ENCODE results near the gene COASY. TPM values are rescaled to one million over a fixed set of nuclear protein-coding genes. Genes with fewer than 3 reads are reported as not detected.

Gene COASY
- total and polyA plus RNA-seq, 2 of the 4 experiments (the other 2 are of a cell fraction) = 10.6 to 44.0 TPM

DNA sequence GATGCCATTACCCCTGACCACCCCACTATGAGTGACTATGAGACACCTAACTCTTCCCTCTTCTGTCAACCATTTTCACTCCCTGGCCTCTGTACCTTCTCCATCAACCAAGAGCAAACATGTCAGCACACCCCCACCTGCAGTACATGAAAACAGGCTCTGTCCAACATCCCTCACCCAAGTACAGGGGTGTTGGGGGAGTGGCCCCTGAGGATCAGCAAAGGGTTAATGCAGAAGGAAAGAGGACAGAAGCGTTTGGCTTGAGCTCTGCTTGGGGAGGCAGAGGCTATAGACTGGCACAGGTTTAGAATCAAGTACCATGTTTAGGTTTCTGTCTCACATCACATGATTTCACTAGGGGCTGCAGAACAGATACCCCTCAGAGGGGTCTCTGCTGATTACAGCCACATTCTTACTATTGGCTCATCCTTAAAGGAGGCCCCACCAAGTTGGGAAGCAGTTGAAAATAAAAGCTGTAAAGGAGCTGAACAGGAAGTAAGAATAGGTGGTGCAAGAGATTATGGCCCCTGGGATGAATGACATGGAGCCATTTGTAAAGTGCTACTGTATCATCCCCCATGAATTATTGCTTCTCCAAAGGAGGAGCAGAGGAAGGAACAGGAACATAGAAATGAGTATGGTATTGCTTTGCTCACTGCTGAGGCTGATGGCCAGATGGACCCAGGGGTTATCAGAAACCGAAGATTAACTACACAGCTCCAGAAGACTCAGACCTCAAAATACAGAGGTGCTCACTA, 18.0 kb downstream of the COASY start:
- H4K5ac ChIP-seq (ENCODE audit: low read depth, low read length) = no peak overlapping the region
- H2BK15ac ChIP-seq (ENCODE audit: low read depth, low read length) = no peak overlapping the region
- H3K9me3 ChIP-seq (ENCODE audit: control insufficient read depth, insufficient read depth, low read length) = no peaks in the 10 kb centered on the region
- H2BK120ac ChIP-seq (ENCODE audit: low read depth, low read length) = no peak overlapping the region
- no peak overlapping the region for H4K8ac ChIP-seq (ENCODE audit: low read depth in 2 of 2, low read length in 2 of 2)
- CTCF ChIA-PET = interaction anchor here (0.5 kb wide), 1 partner anchor 408 kb away, joined by 3 read pairs; no protein-coding TSS in a partner anchor
- TSS peak; percentile 46 for BruUV-seq (replicated peaks)
- H2BK20ac ChIP-seq (ENCODE audit: low read depth, low read length) = no peak overlapping the region
- no peak overlapping the region for H3K4me3 ChIP-seq (ENCODE audit: insufficient read depth, low read depth, low read length)
- dilution Hi-C loops (cut with HindIII; ENCODE audit: low sequenced_read_pairs, unreplicated experiment) = no loop called here
- no peak overlapping the region for H3K9ac ChIP-seq (ENCODE audit: low read depth, low read length)
- peaks cover 4% of the 10 kb centered on the region; the same call in 1 of the 2 replicates for H4K20me1 ChIP-seq (ENCODE audit: insufficient read depth, low read length)
- no peak overlapping the region for H3K4me2 ChIP-seq (ENCODE audit: low read depth, low read length)
- intact Hi-C loops (cut with micrococcal nuclease) = loop anchor here (5.0 kb wide), 1 partner anchor 182 kb away; the partner anchor contains the start of gene RAMP2
- no peak overlapping the region for H3K23ac ChIP-seq (ENCODE audit: low read depth, low read length)
- peak overlapping the region; percentile 25 for H2AK9ac ChIP-seq (replicated peaks; ENCODE audit: low read depth, low read length, poor library complexity)
- no peak overlapping the region for H2AK5ac ChIP-seq (ENCODE audit: low read depth, low read length)
- peaks cover 17 to 47% of the 10 kb centered on the region in 2 experiments; a peak in 3 of 4 replicates for H3K79me1 ChIP-seq (ENCODE audit: low read depth in 1 of 2, low read length in 2 of 2)
- no peak overlapping the region for H3K56ac ChIP-seq (ENCODE audit: extremely low read depth, insufficient read depth, low read length)
- no CpG with 5 or more reads among the region's 2 CpGs for WGBS, 2 experiments (ENCODE audit: extremely low coverage in 2 of 2, insufficient read length in 1 of 2)
- H3K4ac ChIP-seq (ENCODE audit: low read depth, low read length) = no peak overlapping the region
- no peak overlapping the region for H2AFZ ChIP-seq (replicated peaks; ENCODE audit: low read length, poor library complexity)
- no peak overlapping the region for H3K27ac ChIP-seq (ENCODE audit: insufficient read depth, low read length)
- POLR2A ChIA-PET (ENCODE audit: unreplicated experiment) = no interaction called here
- H3K27me3 ChIP-seq (ENCODE audit: control insufficient read depth, insufficient read depth, low read length) = no peaks in the 10 kb centered on the region
- peaks cover 44% of the 10 kb centered on the region for H3K36me3 ChIP-seq (ENCODE audit: control insufficient read depth, insufficient read depth, low read length)
- H3K18ac ChIP-seq (ENCODE audit: low read depth, low read length) = no peak overlapping the region
- H3K14ac ChIP-seq (replicated peaks; ENCODE audit: low read depth, low read length) = no peak overlapping the region
- in situ Hi-C loops (cut with MboI; ENCODE audit: low sequenced_read_pairs) = loop anchor here (5.0 kb wide), 1 partner anchor 102 kb away; the partner anchor contains the start of genes CCR10 and CNTNAP1
- no peaks in the 10 kb centered on the region for H3K9me1 ChIP-seq (ENCODE audit: insufficient read depth, low read length)
- DNase-seq = no peak
- ATAC-seq (ENCODE audit: low read depth) = no peak
- no peak overlapping the region for H2BK5ac ChIP-seq (ENCODE audit: low read depth, low read length, poor library complexity, severe bottlenecking)
- no peak overlapping the region for H4K91ac ChIP-seq (ENCODE audit: insufficient read depth, low read depth, low read length)
- peaks cover 5% of the 10 kb centered on the region for H3K4me1 ChIP-seq (ENCODE audit: control insufficient read depth, insufficient read depth, low read length)
- TF ChIP-seq SMC3 (IDR thresholded peaks at IDR 0.05; ENCODE audit: low read depth, low read length) (no peak), MAZ (IDR thresholded peaks at IDR 0.05; ENCODE audit: borderline replicate concordance, low read depth, low read length) (no peak), RFX5 (IDR thresholded peaks at IDR 0.05; ENCODE audit: low read depth, low read length) (no peak), MXI1 (IDR thresholded peaks at IDR 0.05; ENCODE audit: borderline replicate concordance, low read depth, low read length) (no peak), RCOR1 (IDR thresholded peaks at IDR 0.05; ENCODE audit: insufficient replicate concordance, low read length) (no peak), CEBPB (IDR thresholded peaks at IDR 0.05; ENCODE audit: low read depth, low read length) (no peak), MAFK (IDR thresholded peaks at IDR 0.05; ENCODE audit: low read depth, low read length) (no peak), POLR2A (IDR thresholded peaks at IDR 0.05; ENCODE audit: low read depth, low read length) (no peak), FOS (IDR thresholded peaks at IDR 0.05; ENCODE audit: low read depth, low read length) (no peak), BHLHE40 (IDR thresholded peaks at IDR 0.05; ENCODE audit: low read depth, low read length) (no peak), NFE2L2 (IDR thresholded peaks at IDR 0.05; ENCODE audit: low read depth, low read length) (no peak), USF2 (IDR thresholded peaks at IDR 0.05; ENCODE audit: low read depth, low read length) (no peak), CHD1 (IDR thresholded peaks at IDR 0.05; ENCODE audit: low read depth, low read length) (no peak), ELK1 (IDR thresholded peaks at IDR 0.05; ENCODE audit: borderline replicate concordance, low read depth, low read length) (no peak), RAD21 (IDR thresholded peaks at IDR 0.05; ENCODE audit: low read length) (no peak)

Data from IMR-90 (cell line).